GM18507 (cell line): ENCODE measurements around the gene DIP2C.
"Not testable (repeated sequence)": the region's sequence is repeated elsewhere in the genome, so short reads cannot be mapped to it uniquely, and the experiment has no call there.

Experiments used
- DNase-seq: peaks from one replicate; pipeline ENCODE4 v3.0.0; 2011; ENCODE audit warnings: low read depth; ENCODE audit not compliant: insufficient read length; ENCODE audit errors: extremely low spot score
- FAIRE-seq: peaks from 2 replicates; lab custom pipeline; 2011; peaks lifted over from hg19 to GRCh38; lab: Jason Lieb, UNC

DIP2C gene

DNA sequence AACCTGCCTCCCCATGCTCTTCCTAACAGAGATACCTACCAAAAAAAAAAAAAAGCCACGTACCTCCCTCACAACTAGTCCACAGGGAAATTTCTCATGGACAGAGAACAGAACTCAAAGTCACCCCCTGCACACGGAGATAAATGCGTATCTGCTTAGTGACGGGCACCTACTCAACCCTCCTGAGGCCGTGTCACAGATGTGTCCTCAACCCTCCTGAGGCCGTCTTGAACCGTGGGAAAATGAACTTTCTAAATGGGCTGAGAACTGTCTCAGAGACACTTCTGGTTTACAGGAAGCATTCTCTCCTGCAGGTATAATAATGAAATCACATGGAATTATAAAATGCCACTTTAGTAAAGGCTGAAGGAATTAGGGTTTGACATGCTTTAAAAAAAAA is 155.9 kb downstream of the DIP2C start:
- DNase-seq, result no peak

DNA sequence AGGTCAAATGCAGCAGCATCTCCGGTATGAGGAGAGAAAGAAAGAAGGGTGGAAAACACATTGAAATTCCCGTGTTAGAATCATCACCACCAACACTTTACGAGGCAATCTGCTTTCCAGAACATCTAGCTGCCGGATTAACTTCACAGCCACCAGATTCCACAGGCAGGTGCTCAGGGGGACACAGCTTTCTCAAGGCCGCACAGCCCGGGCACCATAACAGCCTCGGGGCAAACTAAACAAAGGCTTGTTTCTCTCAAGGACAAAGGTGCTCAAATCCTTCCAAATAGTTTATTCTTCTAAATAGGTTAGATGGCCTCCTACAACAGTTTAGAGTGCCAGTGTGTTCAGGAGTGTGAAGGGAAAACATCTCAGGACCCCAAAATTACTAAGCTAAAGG is 156.3 kb downstream of the DIP2C start:
- no peak for DNase-seq
- FAIRE-seq, result no peak

More for the DNA sequence above, 155.9 kb downstream of the DIP2C start:
- FAIRE-seq, result no peak

GRCh38 chr10:532331-532730 is 157.1 kb downstream of the DIP2C start:
- DNase-seq, FAIRE-seq: not testable (repeated sequence)

DNA sequence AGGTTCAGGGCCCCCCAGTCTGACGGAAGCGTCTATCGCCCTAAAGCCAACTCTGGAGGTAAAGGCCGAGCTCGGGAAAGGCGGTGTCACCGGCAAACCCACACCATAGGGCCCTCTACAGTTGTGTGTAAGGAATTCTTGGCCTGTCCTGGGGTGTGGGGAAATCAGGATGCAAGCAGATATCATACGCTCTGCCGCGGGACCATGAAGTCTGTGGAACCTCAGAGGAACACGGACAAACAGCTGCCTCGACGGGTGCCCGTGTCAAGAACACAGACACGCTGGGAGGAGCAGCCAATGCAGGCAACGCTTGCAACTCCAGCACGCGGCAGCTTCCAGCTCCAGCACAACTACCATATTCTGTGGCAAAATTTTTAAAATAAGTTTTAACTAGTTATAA is 157.9 kb downstream of the DIP2C start:
- no peak for DNase-seq
- FAIRE-seq, result no peak

DNA sequence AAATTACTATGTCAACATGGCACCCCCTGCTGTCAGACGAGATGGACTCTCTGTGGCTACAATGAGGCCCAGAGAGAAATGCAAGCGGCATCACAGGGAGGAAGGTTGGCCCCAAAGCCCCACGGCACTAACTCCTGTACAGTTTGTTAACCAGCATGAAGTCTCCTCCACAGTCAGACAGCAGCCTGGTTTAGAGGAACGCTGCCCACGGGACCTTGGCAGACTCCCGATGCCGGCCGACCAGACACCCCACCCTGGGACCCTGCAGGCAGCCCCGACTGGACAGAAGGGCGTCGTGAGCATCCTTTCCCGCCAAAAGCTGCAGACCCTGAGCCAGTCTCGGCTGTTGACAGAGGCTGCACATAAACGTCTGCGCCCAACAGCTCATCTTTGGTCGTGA is 158.8 kb downstream of the DIP2C start:
- no peak for DNase-seq
- no peak for FAIRE-seq

- DNase-seq (no peak), FAIRE-seq (no peak)
Observed at GRCh38 chr10:529468-530230, 159.8 kb downstream of the DIP2C start.

DNA sequence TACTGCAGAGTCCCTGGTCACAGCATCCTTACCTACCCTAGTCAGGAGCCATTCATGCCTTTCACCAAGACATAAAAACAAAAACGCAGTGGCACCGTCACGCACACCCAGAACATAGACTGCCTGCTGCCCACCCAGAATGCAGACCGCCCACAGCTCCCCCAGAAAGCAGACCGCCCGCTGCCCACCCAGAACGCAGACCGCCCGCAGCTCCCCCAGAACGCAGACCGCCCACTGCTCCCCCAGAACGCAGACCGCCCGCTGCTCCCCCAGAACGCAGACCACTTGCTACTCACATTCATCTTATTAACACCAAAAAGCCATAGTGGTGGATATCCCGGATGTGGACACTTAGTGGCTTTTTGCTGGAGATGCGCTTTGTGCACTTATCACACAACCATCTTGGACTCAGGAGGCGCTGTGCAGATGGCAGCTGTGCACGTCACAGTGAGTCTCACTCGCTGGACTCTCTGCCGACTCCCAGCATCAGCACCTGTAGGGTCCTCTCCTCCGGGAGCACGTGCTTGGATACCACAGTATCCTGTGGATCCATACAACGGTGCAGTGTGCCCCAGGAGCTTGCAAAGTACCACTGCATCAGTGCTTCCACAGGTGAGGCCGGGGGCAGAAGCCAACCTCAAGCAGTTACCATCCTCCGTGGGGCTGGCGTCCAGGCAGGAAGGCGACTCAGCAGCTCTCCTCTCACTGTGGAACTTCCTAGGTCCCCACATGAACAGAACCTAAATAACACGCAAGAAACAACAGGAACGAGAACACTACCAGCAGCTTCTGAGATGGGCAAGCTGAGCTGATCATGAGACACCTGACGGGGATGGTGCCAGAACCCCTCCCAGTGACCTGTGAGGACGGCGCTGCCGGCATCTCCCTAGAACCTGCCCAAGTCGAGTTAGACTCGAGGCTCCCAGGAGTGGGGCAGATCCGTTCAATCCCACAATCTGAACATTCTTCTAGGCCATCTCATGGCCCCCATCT is 161.0 kb downstream of the DIP2C start:
- DNase-seq, result no peak

GRCh38 chr10:527416-527815 is 162.1 kb downstream of the DIP2C start:
- no peak for DNase-seq
- FAIRE-seq, result no peak

More for the DNA sequence above, 161.0 kb downstream of the DIP2C start:
- FAIRE-seq, result no peak

- FAIRE-seq (no peak), DNase-seq (no peak)
Observed at GRCh38 chr10:526651-527312, 162.7 kb downstream of the DIP2C start.

DNA sequence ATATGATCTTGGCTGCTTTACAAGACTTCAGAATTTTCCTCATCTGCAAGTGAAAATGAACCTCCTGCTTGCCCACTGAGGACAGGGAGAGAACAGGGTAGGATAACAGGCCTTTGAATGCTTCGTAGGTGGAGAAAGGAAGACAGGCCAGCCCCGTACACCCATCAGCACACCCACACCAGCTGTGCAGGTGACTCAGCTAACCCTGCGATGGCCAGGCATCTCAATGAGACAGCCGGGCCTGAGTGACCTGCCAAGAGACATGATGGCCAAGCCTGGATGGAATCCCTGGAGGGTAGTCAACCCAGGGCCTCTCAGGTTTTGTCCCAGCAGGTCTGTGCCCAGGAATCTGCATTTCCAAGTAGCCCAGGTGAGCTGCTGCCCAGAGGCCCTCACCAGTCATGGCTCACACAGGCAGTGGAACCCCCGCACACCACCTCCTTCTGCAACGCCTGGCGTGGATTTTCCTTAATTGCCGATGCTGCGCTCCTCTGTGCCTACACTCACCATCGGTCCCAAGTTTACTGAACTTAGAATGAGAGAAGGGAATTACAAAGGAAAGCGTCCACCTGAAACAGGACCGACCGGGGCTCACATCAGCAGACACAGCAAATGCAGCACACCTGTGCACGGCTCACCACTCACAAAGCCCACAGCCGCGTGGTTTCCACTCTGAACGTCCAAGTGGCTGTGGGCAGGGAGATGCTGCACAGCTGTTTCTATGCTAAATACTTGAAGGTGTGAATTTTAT is 163.7 kb downstream of the DIP2C start:
- FAIRE-seq (no peak), DNase-seq (no peak)

GRCh38 chr10:523925-524324 is 165.5 kb downstream of the DIP2C start:
- no peak for FAIRE-seq

GRCh38 chr10:522350-522749 is 167.1 kb downstream of the DIP2C start:
- no peak for FAIRE-seq

More at GRCh38 chr10:523925-524324, 165.5 kb downstream of the DIP2C start:
- DNase-seq, result no peak

GRCh38 chr10:521261-522250 is 167.9 kb downstream of the DIP2C start:
- DNase-seq (no peak), FAIRE-seq (no peak)

More at GRCh38 chr10:522350-522749, 167.1 kb downstream of the DIP2C start:
- no peak for DNase-seq

DNA sequence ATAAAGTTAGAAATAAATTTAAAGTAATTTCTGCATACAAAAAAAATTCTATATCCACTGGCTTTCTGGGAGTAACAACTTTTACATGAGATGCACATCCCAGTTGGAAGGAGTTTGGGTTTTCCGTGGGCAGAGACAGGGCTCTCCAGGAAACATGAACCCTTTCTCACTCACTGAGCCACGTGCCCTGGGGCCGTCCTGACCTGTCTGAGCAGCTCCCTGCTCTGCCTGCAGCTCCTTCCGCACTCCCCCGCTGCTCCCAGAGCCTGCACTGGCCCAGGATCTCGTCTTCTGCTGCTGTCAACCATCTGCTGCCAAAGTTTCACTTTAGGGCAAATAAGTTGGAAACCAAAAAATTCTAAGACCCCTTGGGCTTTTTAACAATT is 169.1 kb downstream of the DIP2C start:
- FAIRE-seq (no peak), DNase-seq (no peak)

- FAIRE-seq, result no peak
- DNase-seq, result no peak
Observed at GRCh38 chr10:519716-520401, 169.6 kb downstream of the DIP2C start.

DNA sequence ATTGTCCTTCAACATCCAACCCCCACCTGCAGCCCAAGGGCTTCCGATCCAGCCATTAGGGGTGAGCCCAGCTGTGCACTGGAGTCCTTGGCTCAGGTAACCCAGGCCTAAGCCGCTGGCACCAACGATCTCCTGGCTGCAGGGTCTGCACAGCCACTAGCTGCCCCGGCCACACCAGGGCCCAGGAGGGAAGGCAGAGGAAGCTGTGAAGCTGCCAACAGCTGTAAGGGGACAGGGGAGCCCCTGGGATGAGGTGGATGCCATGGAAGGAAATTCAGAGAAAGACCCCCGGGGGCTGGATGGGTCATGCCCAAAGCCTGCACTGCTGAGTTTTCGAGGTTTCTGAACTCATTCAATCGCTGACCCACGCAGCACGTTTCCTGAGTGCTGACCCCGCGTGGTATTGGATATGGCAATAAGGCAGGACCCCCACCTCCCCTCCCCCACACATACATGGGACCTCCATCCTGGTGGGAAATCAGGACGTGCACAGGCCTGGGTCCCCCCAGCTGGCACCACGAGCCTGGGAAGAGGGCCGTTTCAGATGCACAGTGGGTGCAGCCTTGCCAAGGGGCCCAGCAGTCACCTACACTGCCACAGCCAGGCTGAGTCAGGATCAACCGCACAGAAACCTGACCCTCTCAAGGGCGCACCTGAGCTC is 170.3 kb downstream of the DIP2C start:
- DNase-seq (no peak), FAIRE-seq (no peak)

DNA sequence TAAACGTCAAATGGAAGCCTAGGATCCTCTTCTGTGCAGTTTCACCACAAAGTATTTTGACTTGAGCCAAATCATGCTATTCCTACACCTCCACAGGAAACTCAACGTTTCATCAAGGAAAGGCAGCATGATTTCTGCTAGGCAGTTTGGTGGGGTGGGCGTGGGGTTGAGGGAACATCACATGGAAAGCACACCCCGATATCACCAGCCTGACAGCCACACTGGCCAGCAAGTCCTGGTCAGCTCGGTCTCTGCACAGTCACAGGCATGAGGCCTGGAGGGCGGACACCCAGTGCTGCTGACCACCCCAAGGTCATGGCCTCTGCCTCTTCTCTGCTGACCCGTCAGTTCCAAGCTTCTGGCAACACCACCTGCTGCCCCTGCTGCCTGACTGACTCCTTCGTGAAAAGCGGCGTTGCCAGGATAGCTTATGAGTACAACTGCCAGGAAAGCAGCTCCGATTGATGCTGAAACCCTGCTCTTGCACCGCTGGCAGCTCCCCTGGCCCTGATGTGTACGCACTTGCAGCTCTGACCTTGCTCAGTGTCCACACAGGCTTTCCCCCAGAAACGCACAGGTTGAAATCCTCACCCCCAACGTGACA is 171.5 kb downstream of the DIP2C start:
- DNase-seq (no peak), FAIRE-seq (no peak)
